WTC11 (cell line): Measurements from ENCODE around the gene PPP1R16B. TPM values are rescaled to one million over a fixed set of nuclear protein-coding genes. Genes with fewer than 3 reads are reported as not detected.

Source experiments
- ATAC-seq: fragments of 200-7000 bp; cut with Tn5 transposase; 2 replicates; pipeline ENCODE4 v1.10.0; 2021; ENCODE audit warnings: mild to moderate bottlenecking, moderate library complexity
- CTCF ChIA-PET: fragments of 300-600 bp; sonication (Branson Sonifier 250); formaldehyde crosslinking; loops from one replicate; lab custom pipeline; 2021; ENCODE audit warnings: antibody characterized with exemption; lab: Charles Lee
- POLR2A ChIA-PET: fragments of 350-600 bp; sonication (Branson Sonifier 250); formaldehyde crosslinking; loops from one replicate; lab custom pipeline; 2021; ENCODE audit warnings: antibody characterized with exemption; lab: Charles Lee
- DNase-seq: peaks from one replicate; pipeline ENCODE4 v3.0.0; 2021; ENCODE audit warnings: low spot score
- H3K27ac Mint-ChIP-seq: 2 replicates; pipeline ENCODE4 v1.8.0; 2021; ENCODE audit warnings: mixed read lengths
- H3K27me3 Mint-ChIP-seq: 2 replicates; pipeline ENCODE4 v1.8.0; 2021; ENCODE audit warnings: low read depth, mild to moderate bottlenecking, moderate library complexity, mixed read lengths
- H3K36me3 Mint-ChIP-seq: 2 replicates; pipeline ENCODE4 v1.8.0; 2021; ENCODE audit warnings: mixed read lengths
- H3K4me1 Mint-ChIP-seq: 2 replicates; pipeline ENCODE4 v1.8.0; 2022; ENCODE audit warnings: mixed read lengths
- H3K4me3 Mint-ChIP-seq: 2 replicates; pipeline ENCODE4 v1.8.0; 2021; ENCODE audit warnings: mild to moderate bottlenecking, moderate library complexity, mixed read lengths
- H3K9me3 Mint-ChIP-seq: 2 replicates; pipeline ENCODE4 v1.8.0; 2021; ENCODE audit warnings: mixed read lengths
- ATF1 ChIP-seq: sonication (generic); formaldehyde crosslinking; IDR thresholded peaks from 2 replicates; pipeline ENCODE4 v1.8.1; 2023; ENCODE audit warnings: mild to moderate bottlenecking, moderate library complexity, missing genetic modification reagents
- CREB1 ChIP-seq: sonication (generic); formaldehyde crosslinking; IDR thresholded peaks from 2 replicates; pipeline ENCODE4 v1.8.0; 2023; ENCODE audit warnings: mild to moderate bottlenecking, missing genetic modification reagents
- CREM ChIP-seq: sonication (generic); formaldehyde crosslinking; IDR thresholded peaks from 2 replicates; pipeline ENCODE4 v1.8.1; 2022; ENCODE audit warnings: mild to moderate bottlenecking, missing genetic modification reagents, moderate library complexity
- FOXK1 ChIP-seq: sonication (generic); formaldehyde crosslinking; IDR thresholded peaks from 2 replicates; pipeline ENCODE4 v1.8.0; 2022; ENCODE audit warnings: mild to moderate bottlenecking, moderate library complexity, missing genetic modification reagents
- GABPB1 ChIP-seq: sonication (generic); formaldehyde crosslinking; IDR thresholded peaks from 2 replicates; pipeline ENCODE4 v1.8.1; 2023; ENCODE audit warnings: mild to moderate bottlenecking, missing genetic modification reagents
- KAT7 ChIP-seq: sonication (generic); formaldehyde crosslinking; IDR thresholded peaks from 2 replicates; pipeline ENCODE4 v1.8.1; 2023; ENCODE audit warnings: missing genetic modification reagents, mild to moderate bottlenecking, borderline replicate concordance
- NFATC4 ChIP-seq: fragments of 250-450 bp; sonication (Bioruptor Pico); IDR thresholded peaks from 2 replicates; pipeline ENCODE4 v1.9.0; 2021; ENCODE audit warnings: mild to moderate bottlenecking
- NFE2L1 ChIP-seq: sonication (generic); formaldehyde crosslinking; IDR thresholded peaks from 2 replicates; pipeline ENCODE4 v1.8.1; 2023; ENCODE audit warnings: missing genetic modification reagents
- NR2C2 ChIP-seq: sonication (generic); formaldehyde crosslinking; IDR thresholded peaks from 2 replicates; pipeline ENCODE4 v1.8.0; 2022; ENCODE audit warnings: mild to moderate bottlenecking, missing genetic modification reagents
- RELA ChIP-seq: sonication (generic); formaldehyde crosslinking; IDR thresholded peaks from 2 replicates; pipeline ENCODE4 v1.8.1; 2022; ENCODE audit warnings: missing genetic modification reagents, mild to moderate bottlenecking, borderline replicate concordance
- TEAD4 ChIP-seq: sonication (generic); formaldehyde crosslinking; IDR thresholded peaks from 2 replicates; pipeline ENCODE4 v1.8.0; 2022; ENCODE audit warnings: mild to moderate bottlenecking, missing genetic modification reagents
- TP53 ChIP-seq: sonication (generic); formaldehyde crosslinking; IDR thresholded peaks from 2 replicates; pipeline ENCODE4 v1.8.1; 2023; ENCODE audit warnings: mild to moderate bottlenecking, missing genetic modification reagents
- ZNF232 ChIP-seq: sonication (generic); formaldehyde crosslinking; IDR thresholded peaks from 2 replicates; pipeline ENCODE4 v1.8.0; 2022; ENCODE audit warnings: mild to moderate bottlenecking, missing genetic modification reagents
- ZNF396 ChIP-seq: fragments of 250-450 bp; sonication (Bioruptor Pico); IDR thresholded peaks from 2 replicates; pipeline ENCODE4 v1.8.0; 2021; ENCODE audit warnings: mild to moderate bottlenecking, moderate library complexity, borderline replicate concordance
- ZNF671 ChIP-seq: fragments of 250-450 bp; sonication (Bioruptor Pico); IDR thresholded peaks from 2 replicates; pipeline ENCODE4 v1.8.0; 2021; ENCODE audit warnings: mild to moderate bottlenecking
- total RNA-seq: library from RNA; stranded (reverse); gene quantifications from 3 replicates; pipeline ENCODE4 v1.2.3, GENCODE V29; 2021
- TF ChIP-seq, protein P1 (sequence below): sonication (generic); formaldehyde crosslinking; conservative IDR thresholded peaks from 2 replicates; pipeline ENCODE4 v1.8.1; 2023; ENCODE audit warnings: mild to moderate bottlenecking, low read depth, missing genetic modification reagents, moderate library complexity
- TF ChIP-seq, protein P2 (sequence below): sonication (generic); formaldehyde crosslinking; IDR thresholded peaks from 2 replicates; pipeline ENCODE4 v1.8.0; 2022; ENCODE audit warnings: mild to moderate bottlenecking, missing genetic modification reagents
- TF ChIP-seq, protein P3 (sequence below): sonication (generic); formaldehyde crosslinking; IDR thresholded peaks from 2 replicates; pipeline ENCODE4 v1.8.0; 2023; ENCODE audit warnings: missing genetic modification reagents
- TF ChIP-seq, protein P4 (sequence below): sonication (generic); formaldehyde crosslinking; IDR thresholded peaks from 2 replicates; pipeline ENCODE4 v1.8.1; 2022; ENCODE audit warnings: low read depth, missing genetic modification reagents, borderline replicate concordance
- TF ChIP-seq, protein P5 (sequence below): fragments of 250-450 bp; sonication (Bioruptor Pico); IDR thresholded peaks from 2 replicates; pipeline ENCODE4 v1.8.0; 2021; ENCODE audit warnings: mild to moderate bottlenecking
- TF ChIP-seq, protein P6 (sequence below): sonication (generic); formaldehyde crosslinking; IDR thresholded peaks from 2 replicates; pipeline ENCODE4 v1.8.1; 2023; ENCODE audit warnings: mild to moderate bottlenecking, moderate library complexity, missing genetic modification reagents
- TF ChIP-seq, protein P7 (sequence below): fragments of 250-450 bp; sonication (Bioruptor Pico); IDR thresholded peaks from 2 replicates; pipeline ENCODE4 v2.1.2; 2022; ENCODE audit warnings: mild to moderate bottlenecking, moderate library complexity

The PPP1R16B gene
- total RNA-seq, 1 experiment from 2014 or later: 12.0 TPM

DNA sequence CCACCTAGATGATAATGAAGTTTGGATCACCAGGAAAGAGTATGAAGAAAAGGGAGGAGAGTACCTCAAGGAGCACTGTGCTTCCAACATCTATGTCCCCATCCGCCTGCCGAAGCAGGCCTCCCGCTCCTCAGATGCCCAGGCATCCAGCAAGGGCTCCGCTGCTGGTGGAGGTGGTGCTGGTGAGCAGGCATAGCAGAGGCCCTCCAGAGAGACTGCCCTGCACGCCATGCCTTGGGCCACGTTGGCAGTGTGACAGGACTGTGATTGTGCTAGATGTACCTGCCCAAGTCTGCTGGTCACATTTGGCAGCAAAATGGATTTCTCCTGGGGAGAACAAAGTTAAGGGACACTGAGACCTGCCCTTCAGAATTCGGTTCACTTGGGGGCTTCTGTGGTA, 33.9 kb upstream of the PPP1R16B start (continued):
- TF ChIP-seq, protein P1, sequence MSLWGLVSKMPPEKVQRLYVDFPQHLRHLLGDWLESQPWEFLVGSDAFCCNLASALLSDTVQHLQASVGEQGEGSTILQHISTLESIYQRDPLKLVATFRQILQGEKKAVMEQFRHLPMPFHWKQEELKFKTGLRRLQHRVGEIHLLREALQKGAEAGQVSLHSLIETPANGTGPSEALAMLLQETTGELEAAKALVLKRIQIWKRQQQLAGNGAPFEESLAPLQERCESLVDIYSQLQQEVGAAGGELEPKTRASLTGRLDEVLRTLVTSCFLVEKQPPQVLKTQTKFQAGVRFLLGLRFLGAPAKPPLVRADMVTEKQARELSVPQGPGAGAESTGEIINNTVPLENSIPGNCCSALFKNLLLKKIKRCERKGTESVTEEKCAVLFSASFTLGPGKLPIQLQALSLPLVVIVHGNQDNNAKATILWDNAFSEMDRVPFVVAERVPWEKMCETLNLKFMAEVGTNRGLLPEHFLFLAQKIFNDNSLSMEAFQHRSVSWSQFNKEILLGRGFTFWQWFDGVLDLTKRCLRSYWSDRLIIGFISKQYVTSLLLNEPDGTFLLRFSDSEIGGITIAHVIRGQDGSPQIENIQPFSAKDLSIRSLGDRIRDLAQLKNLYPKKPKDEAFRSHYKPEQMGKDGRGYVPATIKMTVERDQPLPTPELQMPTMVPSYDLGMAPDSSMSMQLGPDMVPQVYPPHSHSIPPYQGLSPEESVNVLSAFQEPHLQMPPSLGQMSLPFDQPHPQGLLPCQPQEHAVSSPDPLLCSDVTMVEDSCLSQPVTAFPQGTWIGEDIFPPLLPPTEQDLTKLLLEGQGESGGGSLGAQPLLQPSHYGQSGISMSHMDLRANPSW: no peak
- TF ChIP-seq CREB1 (CRISPR knock-in tag): no peak
- TF ChIP-seq TP53 (CRISPR knock-in tag): no peak
- TF ChIP-seq TEAD4 (CRISPR knock-in tag): no peak
- TF ChIP-seq ATF1 (CRISPR knock-in tag): no peak

DNA sequence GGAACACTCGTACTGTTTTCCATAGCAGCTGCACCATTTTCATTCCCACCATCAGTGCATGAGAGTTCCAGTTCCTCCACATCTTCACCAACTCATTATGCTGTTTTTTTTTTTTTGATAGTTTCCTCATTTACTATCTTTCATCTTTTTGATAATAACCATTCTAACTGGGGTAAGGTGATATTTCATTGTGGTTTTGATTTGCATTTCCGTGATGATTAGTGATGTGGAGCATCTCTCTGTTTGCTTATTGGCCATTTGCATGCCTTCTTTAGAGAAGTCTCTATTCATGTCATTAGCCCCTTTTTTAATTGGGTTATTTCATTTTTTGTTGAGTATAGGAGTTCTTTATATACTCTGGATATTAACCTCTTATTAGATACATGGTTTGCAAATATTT, 31.3 kb upstream of the PPP1R16B start:
- no peak overlapping the region for H3K4me3 Mint-ChIP-seq
- no peak for ATAC-seq
- CTCF ChIA-PET: no interaction called here
- TF ChIP-seq ZNF396 (CRISPR knock-in tag) (no peak), ZNF232 (CRISPR knock-in tag) (no peak), TEAD4 (CRISPR knock-in tag) (no peak), FOXK1 (CRISPR knock-in tag) (no peak), KAT7 (CRISPR knock-in tag) (no peak), ZNF671 (CRISPR knock-in tag) (no peak), NR2C2 (CRISPR knock-in tag) (no peak), TP53 (CRISPR knock-in tag) (no peak), CREM (no peak), NFE2L1 (CRISPR knock-in tag) (no peak)
- TF ChIP-seq, protein P2, sequence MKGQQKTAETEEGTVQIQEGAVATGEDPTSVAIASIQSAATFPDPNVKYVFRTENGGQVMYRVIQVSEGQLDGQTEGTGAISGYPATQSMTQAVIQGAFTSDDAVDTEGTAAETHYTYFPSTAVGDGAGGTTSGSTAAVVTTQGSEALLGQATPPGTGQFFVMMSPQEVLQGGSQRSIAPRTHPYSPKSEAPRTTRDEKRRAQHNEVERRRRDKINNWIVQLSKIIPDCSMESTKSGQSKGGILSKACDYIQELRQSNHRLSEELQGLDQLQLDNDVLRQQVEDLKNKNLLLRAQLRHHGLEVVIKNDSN: no peak
- TF ChIP-seq, protein P3, sequence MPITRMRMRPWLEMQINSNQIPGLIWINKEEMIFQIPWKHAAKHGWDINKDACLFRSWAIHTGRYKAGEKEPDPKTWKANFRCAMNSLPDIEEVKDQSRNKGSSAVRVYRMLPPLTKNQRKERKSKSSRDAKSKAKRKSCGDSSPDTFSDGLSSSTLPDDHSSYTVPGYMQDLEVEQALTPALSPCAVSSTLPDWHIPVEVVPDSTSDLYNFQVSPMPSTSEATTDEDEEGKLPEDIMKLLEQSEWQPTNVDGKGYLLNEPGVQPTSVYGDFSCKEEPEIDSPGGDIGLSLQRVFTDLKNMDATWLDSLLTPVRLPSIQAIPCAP (CRISPR knock-in tag): no peak
- TF ChIP-seq, protein P4, sequence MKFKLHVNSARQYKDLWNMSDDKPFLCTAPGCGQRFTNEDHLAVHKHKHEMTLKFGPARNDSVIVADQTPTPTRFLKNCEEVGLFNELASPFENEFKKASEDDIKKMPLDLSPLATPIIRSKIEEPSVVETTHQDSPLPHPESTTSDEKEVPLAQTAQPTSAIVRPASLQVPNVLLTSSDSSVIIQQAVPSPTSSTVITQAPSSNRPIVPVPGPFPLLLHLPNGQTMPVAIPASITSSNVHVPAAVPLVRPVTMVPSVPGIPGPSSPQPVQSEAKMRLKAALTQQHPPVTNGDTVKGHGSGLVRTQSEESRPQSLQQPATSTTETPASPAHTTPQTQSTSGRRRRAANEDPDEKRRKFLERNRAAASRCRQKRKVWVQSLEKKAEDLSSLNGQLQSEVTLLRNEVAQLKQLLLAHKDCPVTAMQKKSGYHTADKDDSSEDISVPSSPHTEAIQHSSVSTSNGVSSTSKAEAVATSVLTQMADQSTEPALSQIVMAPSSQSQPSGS (CRISPR knock-in tag): no peak
- TF ChIP-seq, protein P5, sequence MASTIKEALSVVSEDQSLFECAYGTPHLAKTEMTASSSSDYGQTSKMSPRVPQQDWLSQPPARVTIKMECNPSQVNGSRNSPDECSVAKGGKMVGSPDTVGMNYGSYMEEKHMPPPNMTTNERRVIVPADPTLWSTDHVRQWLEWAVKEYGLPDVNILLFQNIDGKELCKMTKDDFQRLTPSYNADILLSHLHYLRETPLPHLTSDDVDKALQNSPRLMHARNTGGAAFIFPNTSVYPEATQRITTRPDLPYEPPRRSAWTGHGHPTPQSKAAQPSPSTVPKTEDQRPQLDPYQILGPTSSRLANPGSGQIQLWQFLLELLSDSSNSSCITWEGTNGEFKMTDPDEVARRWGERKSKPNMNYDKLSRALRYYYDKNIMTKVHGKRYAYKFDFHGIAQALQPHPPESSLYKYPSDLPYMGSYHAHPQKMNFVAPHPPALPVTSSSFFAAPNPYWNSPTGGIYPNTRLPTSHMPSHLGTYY (CRISPR knock-in tag): no peak
- peaks cover 7% of the 10 kb centered on the region for H3K4me1 Mint-ChIP-seq
- no peak for DNase-seq
- no peaks in the 10 kb centered on the region for H3K27me3 Mint-ChIP-seq
- no peak overlapping the region for H3K27ac Mint-ChIP-seq
- POLR2A ChIA-PET: no interaction called here
- H3K36me3 Mint-ChIP-seq: peaks cover 40% of the 10 kb centered on the region
- H3K9me3 Mint-ChIP-seq: peaks cover 19% of the 10 kb centered on the region

DNA sequence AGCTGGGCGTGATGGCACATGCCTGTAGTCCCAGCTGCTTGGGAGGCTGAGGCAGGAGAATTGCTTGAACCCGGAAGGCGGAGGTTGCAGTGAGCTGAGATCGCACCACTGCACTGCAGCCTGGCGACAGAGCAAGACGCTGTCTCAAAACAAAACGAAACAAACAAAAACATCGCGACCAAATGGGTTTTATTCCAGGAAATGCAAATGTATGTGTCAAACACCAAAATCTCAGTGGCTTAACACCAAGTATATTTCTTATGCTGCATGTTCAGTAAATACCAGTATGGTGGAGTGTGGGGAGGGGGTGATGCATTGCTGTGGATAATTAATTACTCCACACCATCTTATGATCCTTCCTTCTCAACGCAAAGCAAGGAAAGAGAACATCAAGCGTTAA, 29.1 kb upstream of the PPP1R16B start:
- Mint-ChIP-seq H3K27ac (0 out of 2 replicates have a peak overlapping the region, but pooled peaks have one; percentile 16), H3K36me3 (peaks cover 38% of the 10 kb centered on the region), H3K4me3 (no peak overlapping the region), H3K9me3 (peaks cover 19% of the 10 kb centered on the region), H3K4me1 (peaks cover 25% of the 10 kb centered on the region), H3K27me3 (no peaks in the 10 kb centered on the region)
- ChIA-PET POLR2A (no interaction called here), CTCF (interaction anchor here (1.0 kb wide), 1 partner anchor 14 kb away, joined by 3 read pairs; no protein-coding TSS in a partner anchor)
- no peak for DNase-seq
- no peak for ATAC-seq
- no peak for TF ChIP-seq GABPB1 (CRISPR knock-in tag)
- no peak for TF ChIP-seq RELA
- TF ChIP-seq FOXK1 (CRISPR knock-in tag): no peak
- TF ChIP-seq, protein P6, sequence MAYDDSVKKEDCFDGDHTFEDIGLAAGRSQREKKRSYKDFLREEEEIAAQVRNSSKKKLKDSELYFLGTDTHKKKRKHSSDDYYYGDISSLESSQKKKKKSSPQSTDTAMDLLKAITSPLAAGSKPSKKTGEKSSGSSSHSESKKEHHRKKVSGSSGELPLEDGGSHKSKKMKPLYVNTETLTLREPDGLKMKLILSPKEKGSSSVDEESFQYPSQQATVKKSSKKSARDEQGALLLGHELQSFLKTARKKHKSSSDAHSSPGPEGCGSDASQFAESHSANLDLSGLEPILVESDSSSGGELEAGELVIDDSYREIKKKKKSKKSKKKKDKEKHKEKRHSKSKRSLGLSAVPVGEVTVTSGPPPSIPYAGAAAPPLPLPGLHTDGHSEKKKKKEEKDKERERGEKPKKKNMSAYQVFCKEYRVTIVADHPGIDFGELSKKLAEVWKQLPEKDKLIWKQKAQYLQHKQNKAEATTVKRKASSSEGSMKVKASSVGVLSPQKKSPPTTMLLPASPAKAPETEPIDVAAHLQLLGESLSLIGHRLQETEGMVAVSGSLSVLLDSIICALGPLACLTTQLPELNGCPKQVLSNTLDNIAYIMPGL: no peak
- TF ChIP-seq, protein P3 (CRISPR knock-in tag): no peak
- TF ChIP-seq NFATC4: no peak
- TF ChIP-seq, protein P7, sequence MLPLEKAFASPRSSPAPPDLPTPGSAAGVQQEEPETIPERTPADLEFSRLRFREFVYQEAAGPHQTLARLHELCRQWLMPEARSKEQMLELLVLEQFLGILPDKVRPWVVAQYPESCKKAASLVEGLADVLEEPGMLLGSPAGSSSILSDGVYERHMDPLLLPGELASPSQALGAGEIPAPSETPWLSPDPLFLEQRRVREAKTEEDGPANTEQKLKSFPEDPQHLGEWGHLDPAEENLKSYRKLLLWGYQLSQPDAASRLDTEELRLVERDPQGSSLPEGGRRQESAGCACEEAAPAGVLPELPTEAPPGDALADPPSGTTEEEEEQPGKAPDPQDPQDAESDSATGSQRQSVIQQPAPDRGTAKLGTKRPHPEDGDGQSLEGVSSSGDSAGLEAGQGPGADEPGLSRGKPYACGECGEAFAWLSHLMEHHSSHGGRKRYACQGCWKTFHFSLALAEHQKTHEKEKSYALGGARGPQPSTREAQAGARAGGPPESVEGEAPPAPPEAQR (CRISPR knock-in tag): no peak
